ENCODE measurements around the gene ARAP1. TPM values are rescaled to one million over a fixed set of nuclear protein-coding genes. Genes with fewer than 3 reads are reported as not detected.

ARAP1 gene
- total RNA-seq, 2 experiments from 2014 or later, result 84.3 to 89.6 TPM

DNA sequence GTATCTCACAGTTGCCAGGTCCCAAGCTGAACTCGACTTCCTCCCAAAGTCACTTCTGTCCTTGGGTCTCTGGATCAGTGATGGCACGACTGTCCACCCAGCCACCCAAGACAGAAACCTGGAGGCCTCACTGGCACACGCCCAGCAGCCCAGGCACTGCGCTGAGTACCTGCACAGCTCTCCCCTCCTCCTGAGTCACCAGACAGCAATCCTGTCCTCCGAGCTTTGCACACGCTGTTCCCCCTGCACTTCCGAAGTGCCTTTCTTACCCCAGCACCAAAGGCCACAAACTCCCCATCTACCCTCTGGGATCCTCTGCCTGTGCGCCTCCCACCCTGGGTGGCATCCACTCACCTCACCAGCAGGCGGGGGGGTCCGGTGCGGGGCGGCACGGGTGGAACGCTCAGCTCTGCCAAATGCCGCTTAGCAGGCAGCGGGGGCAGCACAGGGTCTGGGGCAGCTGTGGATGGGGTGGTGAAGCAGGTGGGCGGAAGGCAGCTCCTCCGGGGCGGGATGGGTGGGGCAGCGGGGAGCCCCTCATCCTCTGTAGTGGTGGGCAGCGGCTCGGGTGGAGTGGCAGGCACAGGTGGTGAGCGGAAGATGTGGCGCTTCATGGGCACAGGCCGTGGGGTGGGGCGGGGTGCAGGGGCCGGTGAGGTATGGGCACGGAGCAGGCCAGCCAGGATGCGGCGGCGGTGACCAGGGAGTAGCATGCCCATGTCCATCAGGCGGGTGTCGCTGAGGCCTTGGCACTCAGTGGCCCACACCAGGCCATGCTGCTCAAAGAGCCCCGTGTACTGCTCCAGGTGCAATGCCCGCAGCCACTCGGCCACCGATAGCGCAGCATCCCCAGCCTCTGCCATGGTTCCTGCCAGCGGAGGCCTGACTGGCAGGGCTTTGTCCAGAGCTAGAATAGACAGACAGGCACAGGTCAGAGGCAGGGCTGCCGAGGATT is 25.7 kb downstream of the ARAP1 start:
- Mint-ChIP-seq H3K36me3 (ENCODE audit: low read depth) (peaks cover 15% of the 10 kb centered on the region), H3K4me3 (no peak overlapping the region), H3K9me3 (ENCODE audit: insufficient read depth) (no peaks in the 10 kb centered on the region), H3K27ac (peak overlapping the region; percentile 39), H3K4me1 (ENCODE audit: low read depth) (peaks cover 29% of the 10 kb centered on the region), H3K27me3 (ENCODE audit: low read depth) (no peaks in the 10 kb centered on the region)
- no peak for DNase-seq
- ChIA-PET POLR2A (interaction anchor here (2.5 kb wide), 1 partner anchor 10 kb away, joined by 7 read pairs; no protein-coding TSS in a partner anchor), CTCF (interaction anchor here (1.1 to 12.2 kb wide), 11 partner anchors 8 to 451 kb away, joined by 3 to 202 read pairs (median 14); partner anchors contain the start of genes ATG16L2 and STARD10)
- no peak for ATAC-seq

DNA sequence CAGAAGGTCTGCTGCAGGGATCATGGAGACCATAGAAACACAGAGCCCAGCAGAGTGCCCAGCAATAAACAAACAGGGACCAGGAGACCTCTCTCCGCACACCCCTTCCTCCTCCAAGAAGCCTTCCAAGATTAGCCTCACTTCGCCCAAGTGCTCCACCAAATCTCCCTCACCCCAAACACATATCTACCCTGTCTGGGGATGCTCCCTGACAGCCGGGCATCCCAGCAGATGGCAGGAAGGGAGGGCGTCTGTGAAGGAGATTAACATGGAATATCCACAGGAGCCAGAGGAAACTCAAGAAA is 26.5 kb downstream of the ARAP1 start:
- peaks cover 9% of the 10 kb centered on the region for H3K36me3 Mint-ChIP-seq (ENCODE audit: low read depth)
- no peak for ATAC-seq
- peak overlapping the region; percentile 80 for H3K27ac Mint-ChIP-seq
- no peaks in the 10 kb centered on the region for H3K27me3 Mint-ChIP-seq (ENCODE audit: low read depth)
- DNase-seq, result no peak
- ChIA-PET CTCF (interaction anchor here (0.6 to 12.2 kb wide), 44 partner anchors 9 to 564 kb away, joined by 3 to 202 read pairs (median 5); partner anchors contain the start of genes ATG16L2 and STARD10), POLR2A (interaction anchor here (0.6 to 2.5 kb wide), 6 partner anchors 11 to 120 kb away, joined by 3 to 13 read pairs (median 6); no protein-coding TSS in a partner anchor)
- H3K9me3 Mint-ChIP-seq (ENCODE audit: insufficient read depth), result no peaks in the 10 kb centered on the region
- no peak overlapping the region for H3K4me3 Mint-ChIP-seq
- H3K4me1 Mint-ChIP-seq (ENCODE audit: low read depth), result peaks cover 35% of the 10 kb centered on the region

DNA sequence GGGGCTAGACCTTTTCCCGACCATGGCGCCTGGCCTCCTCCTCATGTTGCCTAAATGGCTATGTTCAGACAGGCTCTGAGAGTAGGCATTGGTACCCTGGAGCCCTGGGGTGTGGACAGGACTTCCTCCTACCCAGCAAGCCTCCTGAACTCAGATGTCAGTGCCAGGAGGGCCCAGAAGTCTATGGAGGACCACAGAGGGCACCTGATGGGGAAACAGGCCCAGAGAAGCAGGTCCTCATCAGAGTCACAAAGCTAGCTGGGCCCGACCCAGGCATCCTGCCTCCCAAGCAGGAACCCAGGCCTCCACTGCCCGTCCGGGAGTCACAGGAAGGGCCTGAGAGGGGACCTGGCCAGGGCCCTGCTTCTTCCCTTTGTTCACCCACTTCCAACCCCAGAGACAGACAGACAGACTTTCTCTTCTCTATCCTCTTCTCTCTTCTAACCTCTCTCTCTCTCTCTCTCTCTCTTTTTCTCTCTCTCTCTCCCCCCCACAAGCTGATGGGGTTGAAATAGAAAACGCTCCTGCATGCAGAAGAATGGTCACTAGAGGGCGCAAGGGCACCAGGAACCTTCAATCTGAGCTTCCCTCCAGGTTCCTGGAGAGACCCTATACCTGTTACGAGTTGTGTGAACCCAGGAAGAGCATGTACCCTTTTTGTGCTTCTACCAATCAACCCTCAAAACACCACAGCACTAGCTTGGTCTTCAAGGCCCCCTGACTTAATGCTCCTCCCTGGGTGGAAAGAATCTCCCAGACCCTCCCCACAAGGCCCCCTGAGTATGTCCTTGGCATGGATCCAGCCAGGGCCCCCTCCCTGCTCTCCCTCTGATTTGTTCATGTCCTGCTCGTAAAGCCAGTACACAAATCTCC is 27.1 kb downstream of the ARAP1 start:
- no peaks in the 10 kb centered on the region for H3K9me3 Mint-ChIP-seq (ENCODE audit: insufficient read depth)
- peaks cover 13% of the 10 kb centered on the region for H3K36me3 Mint-ChIP-seq (ENCODE audit: low read depth)
- H3K4me1 Mint-ChIP-seq (ENCODE audit: low read depth), result peaks cover 41% of the 10 kb centered on the region
- no peaks in the 10 kb centered on the region for H3K27me3 Mint-ChIP-seq (ENCODE audit: low read depth)
- DNase-seq, result peak; percentile 90
- H3K27ac Mint-ChIP-seq, result peak overlapping the region; percentile 80
- ATAC-seq, result peak; percentile 31
- POLR2A ChIA-PET, result interaction anchor here (0.6 to 2.5 kb wide), 7 partner anchors 11 to 120 kb away, joined by 3 to 13 read pairs (median 6); no protein-coding TSS in a partner anchor
- H3K4me3 Mint-ChIP-seq, result no peak overlapping the region
- CTCF ChIA-PET, result interaction anchor here (0.6 to 12.2 kb wide), 46 partner anchors 9 to 564 kb away, joined by 3 to 202 read pairs (median 5); partner anchors contain the start of genes ATG16L2 and STARD10

DNA sequence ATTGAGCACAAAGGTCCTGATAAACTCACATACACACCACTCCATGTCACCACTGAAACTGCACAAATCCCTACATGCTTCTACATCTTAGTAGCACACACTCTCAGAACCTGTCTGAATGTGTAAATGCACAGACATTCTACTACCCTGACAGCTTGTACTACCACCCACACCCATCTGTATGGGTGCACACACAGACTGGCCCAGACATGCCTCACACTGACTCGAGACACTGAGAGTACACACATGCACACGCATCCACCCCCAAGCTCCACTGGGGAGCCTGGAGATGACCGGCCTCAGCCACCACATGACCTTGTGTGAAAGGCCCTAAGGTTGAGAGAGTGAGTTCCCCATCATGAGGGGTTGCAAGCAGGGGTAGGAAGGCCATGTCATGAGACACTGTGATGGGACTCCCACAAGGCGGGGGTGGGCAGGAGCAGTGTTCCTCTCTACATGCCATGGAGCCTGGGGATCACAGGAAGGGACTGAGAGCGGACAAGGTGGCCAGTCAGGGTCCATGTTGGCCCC is 28.1 kb downstream of the ARAP1 start:
- Mint-ChIP-seq H3K27ac (peak overlapping the region; percentile 63), H3K4me1 (ENCODE audit: low read depth) (peaks cover 51% of the 10 kb centered on the region), H3K27me3 (ENCODE audit: low read depth) (no peaks in the 10 kb centered on the region), H3K36me3 (ENCODE audit: low read depth) (peaks cover 19% of the 10 kb centered on the region), H3K9me3 (ENCODE audit: insufficient read depth) (no peaks in the 10 kb centered on the region), H3K4me3 (no peak overlapping the region)
- DNase-seq (no peak), ATAC-seq (no peak)
- ChIA-PET CTCF (interaction anchor here (1.0 to 12.2 kb wide), 7 partner anchors 8 to 91 kb away, joined by 3 to 202 read pairs (median 10); partner anchors contain the start of gene STARD10), POLR2A (interaction anchor here (2.5 kb wide), 1 partner anchor 12 kb away, joined by 7 read pairs; no protein-coding TSS in a partner anchor)

DNA sequence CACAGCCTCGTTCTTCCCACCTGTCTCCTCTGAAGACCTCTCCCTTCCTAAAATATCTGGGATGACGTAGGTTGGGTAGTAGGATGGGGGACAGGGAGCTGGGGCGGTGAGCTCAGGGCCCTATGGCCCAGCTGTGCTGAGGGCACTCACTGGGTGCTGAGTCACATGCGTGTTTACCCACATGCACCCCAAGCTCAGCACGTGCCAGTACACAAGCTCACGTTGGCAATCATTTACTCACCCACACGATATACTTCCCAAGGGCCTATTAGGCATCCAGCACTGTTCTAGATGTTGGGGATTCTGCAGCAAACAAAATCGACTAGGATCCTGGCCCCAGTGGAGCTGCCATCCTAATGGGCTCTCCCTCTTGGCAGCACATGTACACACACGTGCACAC is 28.7 kb downstream of the ARAP1 start:
- H3K36me3 Mint-ChIP-seq (ENCODE audit: low read depth), result peaks cover 22% of the 10 kb centered on the region
- POLR2A ChIA-PET, result interaction anchor here (2.0 kb wide), 1 partner anchor 91 kb away, joined by 7 read pairs; the partner anchor contains the start of gene ATG16L2
- H3K27me3 Mint-ChIP-seq (ENCODE audit: low read depth), result no peaks in the 10 kb centered on the region
- ATAC-seq (no peak), DNase-seq (no peak)
- H3K4me3 Mint-ChIP-seq, result no peak overlapping the region
- CTCF ChIA-PET, result interaction anchor here (1.3 to 12.2 kb wide), 5 partner anchors 16 to 454 kb away, joined by 3 to 202 read pairs (median 15); partner anchors contain the start of gene STARD10
- H3K4me1 Mint-ChIP-seq (ENCODE audit: low read depth), result peaks cover 57% of the 10 kb centered on the region
- peak overlapping the region; percentile 63 for H3K27ac Mint-ChIP-seq
- no peaks in the 10 kb centered on the region for H3K9me3 Mint-ChIP-seq (ENCODE audit: insufficient read depth)

DNA sequence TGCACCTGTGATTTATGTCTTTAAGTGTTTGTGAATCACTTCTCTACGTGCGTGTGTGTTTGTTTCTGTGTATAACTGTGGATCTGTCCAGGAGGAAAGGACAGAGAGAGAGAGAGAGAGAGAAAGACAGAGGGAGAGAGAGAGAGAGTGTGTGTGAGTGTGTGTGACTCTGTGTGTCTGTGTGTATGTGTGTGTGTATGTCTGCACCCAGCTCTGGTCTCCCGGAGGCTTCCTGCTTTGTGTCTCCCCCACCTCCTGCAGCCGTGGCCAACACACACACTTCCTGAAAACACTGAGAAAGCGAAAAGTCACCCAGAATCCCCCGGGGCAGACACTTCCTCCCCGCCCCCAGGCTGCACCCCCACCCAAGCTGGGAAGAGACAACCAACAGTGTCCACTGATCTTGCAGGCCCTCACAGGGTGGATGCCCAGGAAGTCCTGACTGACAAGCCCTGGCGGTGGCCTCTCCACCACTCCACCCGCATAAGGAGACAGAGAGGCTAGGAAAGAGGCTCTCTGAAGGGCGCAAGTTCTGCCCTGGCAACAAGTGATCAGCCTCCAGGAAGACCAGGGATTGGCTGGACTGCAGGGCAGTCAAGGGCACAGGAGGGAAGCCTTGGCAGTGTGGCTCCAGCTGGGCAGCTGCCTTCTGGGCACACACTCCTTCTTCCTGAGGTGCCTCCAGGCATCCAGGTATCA is 30.0 kb downstream of the ARAP1 start:
- Mint-ChIP-seq H3K4me3 (peak overlapping the region; percentile 85), H3K9me3 (ENCODE audit: insufficient read depth) (no peaks in the 10 kb centered on the region), H3K36me3 (ENCODE audit: low read depth) (peaks cover 19% of the 10 kb centered on the region), H3K4me1 (ENCODE audit: low read depth) (peaks cover 58% of the 10 kb centered on the region), H3K27ac (peak overlapping the region; percentile 90), H3K27me3 (ENCODE audit: low read depth) (no peaks in the 10 kb centered on the region)
- DNase-seq (peak; percentile 91), ATAC-seq (peak; percentile 91)
- ChIA-PET POLR2A (interaction anchor here (0.9 to 2.0 kb wide), 4 partner anchors 16 to 92 kb away, joined by 4 to 7 read pairs (median 5); partner anchors contain the start of genes ATG16L2 and STARD10), CTCF (interaction anchor here (0.8 to 12.2 kb wide), 10 partner anchors 14 to 459 kb away, joined by 3 to 202 read pairs (median 4); partner anchors contain the start of gene STARD10)

DNA sequence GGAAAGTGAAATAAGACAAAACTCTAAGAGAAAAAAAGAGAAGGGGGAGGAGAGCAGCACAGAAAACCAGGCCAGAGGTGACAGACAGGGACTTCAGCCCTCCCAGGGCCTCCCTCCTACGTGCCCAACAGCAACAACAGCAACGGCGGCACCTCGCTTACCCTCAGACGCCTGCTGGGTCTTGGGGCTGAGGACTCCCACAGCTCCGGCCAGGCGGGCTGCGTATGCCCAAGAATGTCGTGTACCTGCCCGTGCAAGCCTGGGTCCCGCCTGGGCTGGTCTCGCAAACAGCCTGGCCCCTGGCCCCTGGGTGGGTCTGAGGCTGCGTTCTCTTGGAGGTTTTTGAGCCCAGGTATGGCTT is 30.5 kb downstream of the ARAP1 start:
- H3K4me3 Mint-ChIP-seq, result peak overlapping the region; percentile 85
- ATAC-seq, result peak; percentile 37
- DNase-seq, result peak; percentile 59
- H3K9me3 Mint-ChIP-seq (ENCODE audit: insufficient read depth), result no peaks in the 10 kb centered on the region
- H3K36me3 Mint-ChIP-seq (ENCODE audit: low read depth), result peaks cover 19% of the 10 kb centered on the region
- ChIA-PET CTCF (interaction anchor here (0.9 to 12.2 kb wide), 7 partner anchors 15 to 456 kb away, joined by 3 to 202 read pairs (median 5); partner anchors contain the start of gene STARD10), POLR2A (interaction anchor here (0.9 to 2.0 kb wide), 3 partner anchors 16 to 93 kb away, joined by 4 to 7 read pairs (median 5); partner anchors contain the start of gene ATG16L2)
- H3K27me3 Mint-ChIP-seq (ENCODE audit: low read depth), result no peaks in the 10 kb centered on the region
- H3K27ac Mint-ChIP-seq, result peak overlapping the region; percentile 90
- peaks cover 58% of the 10 kb centered on the region for H3K4me1 Mint-ChIP-seq (ENCODE audit: low read depth)

DNA sequence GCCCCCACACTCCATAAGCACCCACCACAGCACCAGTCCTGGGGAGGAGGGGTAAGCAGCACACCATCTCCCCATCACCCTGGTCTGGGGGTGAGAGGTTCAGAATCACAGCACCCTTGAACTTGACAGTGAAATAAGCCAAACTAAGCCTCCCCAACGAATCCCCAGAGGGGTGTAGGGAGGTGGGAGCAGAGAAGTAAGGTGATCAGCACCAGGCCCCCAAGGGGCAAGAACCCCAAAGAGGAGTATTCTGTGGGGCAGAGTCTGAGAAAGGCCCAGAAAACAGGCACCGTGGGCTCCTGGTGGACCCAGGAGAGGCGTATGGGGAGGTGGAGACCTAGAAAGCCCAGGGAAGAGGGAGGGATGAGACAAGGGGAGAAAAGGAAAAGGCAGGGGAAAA is 30.9 kb downstream of the ARAP1 start:
- peak overlapping the region; percentile 85 for H3K4me3 Mint-ChIP-seq
- no peaks in the 10 kb centered on the region for H3K27me3 Mint-ChIP-seq (ENCODE audit: low read depth)
- H3K9me3 Mint-ChIP-seq (ENCODE audit: insufficient read depth), result no peaks in the 10 kb centered on the region
- peak overlapping the region; percentile 90 for H3K27ac Mint-ChIP-seq
- ATAC-seq, result no peak
- CTCF ChIA-PET, result interaction anchor here (2.4 to 12.2 kb wide), 3 partner anchors 72 to 456 kb away, joined by 15 to 202 read pairs (median 16); partner anchors contain the start of gene STARD10
- H3K36me3 Mint-ChIP-seq (ENCODE audit: low read depth), result peaks cover 19% of the 10 kb centered on the region
- peaks cover 59% of the 10 kb centered on the region for H3K4me1 Mint-ChIP-seq (ENCODE audit: low read depth)
- POLR2A ChIA-PET, result interaction anchor here (1.0 kb wide), 1 partner anchor 457 kb away, joined by 3 read pairs; no protein-coding TSS in a partner anchor
- DNase-seq, result no peak

DNA sequence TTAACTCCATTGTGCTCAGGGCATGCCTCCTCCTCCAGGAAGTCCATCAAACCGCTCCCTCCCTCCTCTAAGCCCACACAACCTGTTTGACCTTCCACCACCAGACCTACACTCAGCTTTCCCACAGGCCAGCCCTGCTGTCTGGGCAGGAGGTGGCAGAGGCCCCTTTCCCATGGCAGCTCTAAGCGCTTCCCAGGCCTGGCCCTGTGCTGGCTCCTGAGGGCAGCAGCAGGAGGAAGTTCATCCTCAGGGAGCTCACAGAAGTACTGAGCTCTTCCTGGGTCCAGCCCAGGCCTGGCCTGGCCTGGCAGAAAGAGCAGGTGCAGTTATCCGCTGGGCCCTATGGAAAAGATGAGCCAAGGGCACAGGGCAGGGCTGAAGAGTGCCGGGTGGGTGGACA is 31.4 kb downstream of the ARAP1 start:
- Mint-ChIP-seq H3K4me3 (peak overlapping the region; percentile 85), H3K36me3 (ENCODE audit: low read depth) (peaks cover 22% of the 10 kb centered on the region), H3K27me3 (ENCODE audit: low read depth) (no peaks in the 10 kb centered on the region), H3K4me1 (ENCODE audit: low read depth) (peaks cover 62% of the 10 kb centered on the region), H3K9me3 (ENCODE audit: insufficient read depth) (no peaks in the 10 kb centered on the region), H3K27ac (peak overlapping the region; percentile 90)
- DNase-seq (no peak), ATAC-seq (no peak)
- ChIA-PET POLR2A (interaction anchor here (1.0 kb wide), 1 partner anchor 458 kb away, joined by 3 read pairs; no protein-coding TSS in a partner anchor), CTCF (interaction anchor here (2.0 kb wide), 1 partner anchor 73 kb away, joined by 5 read pairs; the partner anchor contains the start of gene STARD10)

DNA sequence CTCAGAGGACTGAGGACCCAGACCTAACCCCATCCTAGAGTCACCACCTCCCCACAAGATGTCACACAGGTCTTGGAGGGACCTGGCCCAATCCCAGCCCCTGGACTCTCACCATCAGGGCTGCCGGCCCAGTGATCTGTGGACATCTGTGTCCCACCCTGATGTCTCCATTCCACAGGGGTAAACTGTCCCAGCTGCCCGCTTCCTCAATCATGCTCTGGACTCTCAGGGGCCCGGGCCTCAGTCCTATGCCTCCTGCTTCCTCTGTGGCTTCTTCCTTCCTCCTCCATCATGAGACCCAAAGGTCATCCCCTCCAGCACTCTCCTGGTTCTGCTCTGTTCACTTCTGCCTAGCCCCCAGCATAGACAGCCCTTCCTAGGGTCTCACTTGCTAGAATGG is 32.2 kb downstream of the ARAP1 start:
- Mint-ChIP-seq H3K36me3 (ENCODE audit: low read depth) (peaks cover 19% of the 10 kb centered on the region), H3K9me3 (ENCODE audit: insufficient read depth) (no peaks in the 10 kb centered on the region), H3K4me1 (ENCODE audit: low read depth) (peaks cover 56% of the 10 kb centered on the region), H3K4me3 (peak overlapping the region; percentile 85), H3K27me3 (ENCODE audit: low read depth) (no peaks in the 10 kb centered on the region), H3K27ac (peak overlapping the region; percentile 90)
- DNase-seq, result no peak
- no peak for ATAC-seq
- POLR2A ChIA-PET, result no interaction called here
- CTCF ChIA-PET, result interaction anchor here (1.3 to 2.0 kb wide), 2 partner anchors 36 to 74 kb away, joined by 3 to 5 read pairs; partner anchors contain the start of gene STARD10

Measured in activated CD8-positive, alpha-beta T cell treated with anti-CD3 and anti-CD28 coated beads, Interleukin-2, amount 10 ng/mL, durations not matched to agents 7 days and 5 days (primary cell).